IPS-11a (cell line): ENCODE results near the gene TMC1.
"Not testable (repeated sequence)": the region's sequence is repeated elsewhere in the genome, so short reads cannot be mapped to it uniquely, and the experiment has no call there.

Experiments used
- H3K4me3 ChIP-seq: one replicate; pipeline ENCODE4 v1.5.1; 2013; ENCODE audit warnings: low read depth, low read length, control low read depth

Gene TMC1

GRCh38 chr9:72524820-72525540 is 3.6 kb downstream of the TMC1 start:
- H3K4me3 ChIP-seq = no peak overlapping the region

- H3K4me3 ChIP-seq = no peak overlapping the region
Measured at GRCh38 chr9:72526901-72527800, 5.7 kb downstream of the TMC1 start.

GRCh38 chr9:72527801-72528195 is 6.4 kb downstream of the TMC1 start:
- no peak overlapping the region for H3K4me3 ChIP-seq

GRCh38 chr9:72529531-72529930 is 8.1 kb downstream of the TMC1 start:
- no peak overlapping the region for H3K4me3 ChIP-seq

GRCh38 chr9:72533322-72533721 is 11.9 kb downstream of the TMC1 start:
- H3K4me3 ChIP-seq = no peak overlapping the region

- H3K4me3 ChIP-seq = no peak overlapping the region
Measured at GRCh38 chr9:72534931-72535330, 13.5 kb downstream of the TMC1 start.

GRCh38 chr9:72537011-72537545 is 15.7 kb downstream of the TMC1 start:
- no peak overlapping the region for H3K4me3 ChIP-seq

- H3K4me3 ChIP-seq = no peak overlapping the region
Measured at GRCh38 chr9:72537671-72538070, 16.3 kb downstream of the TMC1 start.

- no peak overlapping the region for H3K4me3 ChIP-seq
Measured at GRCh38 chr9:72538921-72539702, 17.7 kb downstream of the TMC1 start.

GRCh38 chr9:72539824-72540347 is 18.5 kb downstream of the TMC1 start:
- no peak overlapping the region for H3K4me3 ChIP-seq

GRCh38 chr9:72540348-72540873 is 19.0 kb downstream of the TMC1 start:
- H3K4me3 ChIP-seq = no peak overlapping the region

- H3K4me3 ChIP-seq = not testable (repeated sequence)
Measured at GRCh38 chr9:72542537-72542833, 21.1 kb downstream of the TMC1 start.

- H3K4me3 ChIP-seq = no peak overlapping the region
Measured at GRCh38 chr9:72542917-72543316, 21.5 kb downstream of the TMC1 start.

GRCh38 chr9:72551306-72551705 is 29.9 kb downstream of the TMC1 start:
- no peak overlapping the region for H3K4me3 ChIP-seq

- H3K4me3 ChIP-seq = no peak overlapping the region
Measured at GRCh38 chr9:72552356-72552755, 30.9 kb downstream of the TMC1 start.

- H3K4me3 ChIP-seq = no peak overlapping the region
Measured at GRCh38 chr9:72554221-72554641, 32.8 kb downstream of the TMC1 start.

GRCh38 chr9:72557549-72557948 is 36.1 kb downstream of the TMC1 start:
- no peak overlapping the region for H3K4me3 ChIP-seq

GRCh38 chr9:72560086-72560485 is 38.7 kb downstream of the TMC1 start:
- H3K4me3 ChIP-seq = no peak overlapping the region

- no peak overlapping the region for H3K4me3 ChIP-seq
Measured at GRCh38 chr9:72563806-72564205, 42.4 kb downstream of the TMC1 start.

- H3K4me3 ChIP-seq = no peak overlapping the region
Measured at GRCh38 chr9:72564479-72565281, 43.3 kb downstream of the TMC1 start.
